Ovary (tissue), 3 donors: ENCODE measurements around the gene ATL1.

Experiments used
- CTCF ChIP-seq, 3 donors: fragments of 450-650 bp in 2 of 3; fragments of 200-600 bp in 1 of 3; IDR thresholded peaks; one replicate each; pipeline versions ENCODE4 v1.5.1 to v1.8.0; 2016 to 2022; ENCODE audit warnings: antibody characterized with exemption in 3 of 3, mild to moderate bottlenecking in 1 of 3
- POLR2A ChIP-seq: fragments of 450-650 bp; IDR thresholded peaks from one replicate; pipeline ENCODE4 v1.6.1; 2017; ENCODE audit warnings: antibody characterized with exemption, mild to moderate bottlenecking, moderate library complexity
- donor health status: DM: no; HTN: no; CAD: no.

- TF ChIP-seq CTCF (IDR thresholded peaks at IDR 0.05): no peak
- no peak for TF ChIP-seq POLR2A
These were observed 87.8 kb downstream of the ATL1 start for GRCh38 chr14:50647753-50648152.
